DOHH2 (cell line): ENCODE data around the gene OR13A1.

Experiments
- CTCF ChIP-seq: fragments of 200-600 bp; sonication (generic); IDR thresholded peaks from one replicate; pipeline ENCODE4 v1.5.1; 2014; ENCODE audit warnings: antibody characterized with exemption, mild to moderate bottlenecking, low read depth, low read length; ENCODE audit not compliant: poor library complexity, severe bottlenecking
- EZH2phosphoT487 ChIP-seq: fragments of 200-600 bp; sonication (generic); IDR thresholded peaks from 2 replicates; pipeline ENCODE4 v1.6.1; 2017; ENCODE audit warnings: borderline replicate concordance, mild to moderate bottlenecking, antibody characterized with exemption, low read length, moderate library complexity, mixed read lengths

- no peak for TF ChIP-seq CTCF
- no peak for TF ChIP-seq EZH2phosphoT487
These were observed 60.5 kb downstream of the OR13A1 start for GRCh38 chr10:45254892-45255291.
